AG04449 (cell line): ENCODE measurements around the gene ITPR1.

Experiments used
- CTCF ChIA-PET: fragments of 350-600 bp; formaldehyde crosslinking; extraction: SDS; loops from one replicate; lab custom pipeline; 2021; ENCODE audit warnings: antibody characterized with exemption; lab: Yijun Ruan, JAX
- POLR2A ChIA-PET: fragments of 400-600, 350-600 bp; formaldehyde crosslinking; extraction: SDS; loops from one replicate; lab custom pipeline; 2020; ENCODE audit warnings: antibody characterized with exemption, inconsistent platforms; lab: Yijun Ruan, JAX
- DNase-seq: peaks from one replicate; pipeline ENCODE4 v3.0.0-alpha.2; 2010; ENCODE audit warnings: low read depth, low spot score
- H3K4me3 ChIP-seq: 2 replicates; pipeline ENCODE4 v1.5.1; 2011; ENCODE audit warnings: low read depth, mild to moderate bottlenecking, control low read depth, low read length
- TF ChIP-seq, protein P1 (sequence below): IDR thresholded peaks from one replicate; pipeline ENCODE4 v1.5.1; 2011; ENCODE audit warnings: mild to moderate bottlenecking, moderate library complexity, low read length, control low read depth, inconsistent platforms; ENCODE audit not compliant: insufficient read depth; ENCODE audit errors: missing control alignments

Gene ITPR1

DNA sequence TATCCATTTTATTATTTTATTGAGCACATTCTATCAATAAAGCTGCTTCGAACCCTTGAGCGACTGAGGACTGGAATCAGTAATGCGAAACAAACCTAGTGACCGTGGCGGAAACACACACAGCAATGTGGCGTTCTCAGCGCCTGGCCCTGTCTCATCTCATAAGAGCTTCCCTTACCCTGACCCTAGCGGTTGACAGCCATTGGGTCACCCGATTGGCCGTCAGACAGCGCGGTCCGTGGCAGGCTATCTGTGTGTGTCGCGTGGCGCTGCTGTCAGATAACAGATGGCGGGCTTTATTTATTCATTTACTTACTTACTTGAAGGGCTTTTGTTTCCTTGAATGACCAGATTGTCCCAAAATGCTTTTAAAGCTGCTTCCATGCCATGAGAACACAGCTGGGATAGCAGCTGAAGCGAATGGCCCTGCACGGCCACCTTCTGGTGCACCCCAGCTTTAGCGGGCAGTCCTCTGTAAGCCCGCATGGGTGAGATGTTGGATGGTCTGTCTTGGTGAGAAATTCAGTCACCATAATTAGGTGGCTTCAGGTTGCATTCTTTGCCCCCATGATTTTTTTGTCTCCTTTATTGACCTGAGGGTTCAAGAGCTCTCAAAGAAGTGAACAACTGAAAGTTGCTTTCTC is 270.6 kb downstream of the ITPR1 start:
- no peak overlapping the region for H3K4me3 ChIP-seq
- CTCF ChIA-PET = interaction anchor here (0.7 to 1.3 kb wide), 2 partner anchors 8 to 11 kb away, joined by 3 read pairs; no protein-coding TSS in a partner anchor
- POLR2A ChIA-PET = no interaction called here
- DNase-seq = no peak
- TF ChIP-seq, protein P1, sequence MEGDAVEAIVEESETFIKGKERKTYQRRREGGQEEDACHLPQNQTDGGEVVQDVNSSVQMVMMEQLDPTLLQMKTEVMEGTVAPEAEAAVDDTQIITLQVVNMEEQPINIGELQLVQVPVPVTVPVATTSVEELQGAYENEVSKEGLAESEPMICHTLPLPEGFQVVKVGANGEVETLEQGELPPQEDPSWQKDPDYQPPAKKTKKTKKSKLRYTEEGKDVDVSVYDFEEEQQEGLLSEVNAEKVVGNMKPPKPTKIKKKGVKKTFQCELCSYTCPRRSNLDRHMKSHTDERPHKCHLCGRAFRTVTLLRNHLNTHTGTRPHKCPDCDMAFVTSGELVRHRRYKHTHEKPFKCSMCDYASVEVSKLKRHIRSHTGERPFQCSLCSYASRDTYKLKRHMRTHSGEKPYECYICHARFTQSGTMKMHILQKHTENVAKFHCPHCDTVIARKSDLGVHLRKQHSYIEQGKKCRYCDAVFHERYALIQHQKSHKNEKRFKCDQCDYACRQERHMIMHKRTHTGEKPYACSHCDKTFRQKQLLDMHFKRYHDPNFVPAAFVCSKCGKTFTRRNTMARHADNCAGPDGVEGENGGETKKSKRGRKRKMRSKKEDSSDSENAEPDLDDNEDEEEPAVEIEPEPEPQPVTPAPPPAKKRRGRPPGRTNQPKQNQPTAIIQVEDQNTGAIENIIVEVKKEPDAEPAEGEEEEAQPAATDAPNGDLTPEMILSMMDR = no peak

DNA sequence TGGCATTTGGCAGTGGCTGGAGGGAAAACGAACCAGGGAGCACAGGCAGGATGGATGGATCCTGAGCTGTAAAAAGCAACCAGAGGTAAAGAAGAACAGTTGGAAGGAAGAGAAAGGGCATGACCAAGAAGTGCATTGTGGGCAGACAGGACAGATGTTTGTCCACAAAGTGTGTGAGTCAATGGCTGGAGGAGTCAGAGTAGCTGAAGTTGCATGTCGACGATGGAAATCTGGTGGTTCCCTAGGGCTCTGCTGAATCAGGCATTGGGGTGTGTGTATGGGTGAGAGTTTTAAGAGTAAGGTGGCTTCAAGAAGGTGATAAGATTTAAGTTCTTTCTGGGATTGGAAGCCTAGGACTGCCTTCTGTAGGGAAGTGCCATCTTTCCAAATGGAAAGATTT is 272.1 kb downstream of the ITPR1 start:
- POLR2A ChIA-PET = no interaction called here
- no peak overlapping the region for H3K4me3 ChIP-seq
- TF ChIP-seq, protein P1 = no peak
- no peak for DNase-seq
- CTCF ChIA-PET = interaction anchor here (1.1 kb wide), 1 partner anchor 13 kb away, joined by 3 read pairs; no protein-coding TSS in a partner anchor

DNA sequence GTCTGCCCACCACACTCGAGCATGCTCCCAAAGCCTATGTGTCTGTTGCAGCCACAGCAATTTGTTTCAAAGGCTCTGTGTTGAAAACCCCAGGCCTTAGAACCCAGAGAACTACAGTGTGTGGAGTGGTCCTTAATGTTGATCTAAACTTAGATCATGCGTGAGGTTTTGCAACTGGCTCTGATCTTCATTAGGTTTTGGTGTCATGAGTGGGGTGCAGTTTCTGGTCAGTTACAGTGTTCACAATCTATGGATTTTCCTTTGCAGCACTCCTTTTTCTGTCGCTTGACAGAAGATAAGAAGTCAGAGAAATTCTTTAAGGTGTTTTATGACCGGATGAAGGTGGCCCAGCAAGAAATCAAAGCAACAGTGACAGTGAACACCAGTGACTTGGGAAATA is 273.1 kb downstream of the ITPR1 start:
- H3K4me3 ChIP-seq = no peak overlapping the region
- ChIA-PET POLR2A (no interaction called here), CTCF (interaction anchor here (0.8 kb wide), 1 partner anchor 9 kb away, joined by 3 read pairs; no protein-coding TSS in a partner anchor)
- DNase-seq = no peak
- TF ChIP-seq, protein P1 = no peak

DNA sequence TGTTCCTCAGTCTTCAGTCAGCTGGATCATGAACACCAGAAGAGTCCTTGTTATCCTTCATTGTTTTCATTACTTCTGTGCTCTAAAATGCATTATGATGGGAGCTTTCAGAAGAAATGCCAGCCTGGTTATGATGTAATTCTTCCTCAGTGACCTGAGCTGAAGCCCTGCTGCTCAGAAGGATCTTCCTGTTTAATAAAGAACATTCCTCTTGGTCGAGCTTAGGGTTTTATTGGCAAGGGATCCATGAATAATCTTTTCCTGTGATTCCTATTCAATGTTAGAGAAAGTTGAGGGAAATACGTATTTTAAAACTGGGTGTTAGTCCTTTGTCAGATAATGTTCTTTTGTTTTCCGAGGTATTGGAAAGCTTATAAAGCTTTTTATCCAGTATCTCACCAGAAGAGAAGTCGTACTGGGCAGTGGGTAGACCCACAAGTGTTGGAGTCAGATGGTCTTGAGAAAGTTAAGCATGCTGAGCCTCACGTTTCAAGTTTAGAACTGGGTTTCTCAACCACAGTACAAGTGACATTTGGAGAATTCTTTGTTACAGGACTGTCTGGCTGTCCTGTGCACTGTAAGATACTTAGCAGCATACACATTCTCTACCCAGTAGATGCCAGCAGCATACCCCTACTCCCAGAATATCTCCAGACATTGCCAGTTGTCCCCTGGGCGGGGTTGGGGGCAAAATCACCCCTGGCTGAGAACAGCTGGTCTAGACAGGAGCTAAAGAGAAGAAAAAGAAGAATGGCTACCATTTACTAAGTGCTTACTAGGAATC is 273.8 kb downstream of the ITPR1 start:
- ChIA-PET CTCF (interaction anchor here (1.1 kb wide), 1 partner anchor 15 kb away, joined by 3 read pairs; no protein-coding TSS in a partner anchor), POLR2A (no interaction called here)
- no peak overlapping the region for H3K4me3 ChIP-seq

DNA sequence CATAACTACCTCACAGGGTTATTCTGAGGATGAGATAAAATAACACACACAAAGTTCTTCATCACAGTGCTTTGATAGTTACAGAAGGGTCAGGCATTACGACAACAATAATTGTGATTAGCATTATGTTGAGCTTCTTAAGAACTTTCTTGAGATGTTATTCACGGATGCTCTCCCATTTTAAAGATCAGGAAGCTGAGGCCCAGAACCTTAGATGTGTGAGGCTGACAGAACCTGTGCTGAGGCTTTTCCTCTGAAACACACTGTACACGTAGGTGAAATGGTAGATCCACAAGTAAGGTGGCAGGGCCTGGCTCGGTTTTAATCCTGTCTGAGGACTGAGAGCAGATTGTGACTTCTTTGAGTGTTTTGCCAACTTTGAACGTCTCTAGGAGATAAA is 274.9 kb downstream of the ITPR1 start:
- ChIA-PET POLR2A (no interaction called here), CTCF (interaction anchor here (0.8 to 1.1 kb wide), 3 partner anchors 12 to 16 kb away, joined by 3 read pairs; no protein-coding TSS in a partner anchor)
- DNase-seq = no peak
- no peak overlapping the region for H3K4me3 ChIP-seq
- TF ChIP-seq, protein P1 = no peak

More for the DNA sequence above, 273.8 kb downstream of the ITPR1 start:
- TF ChIP-seq, protein P1 = no peak
- DNase-seq = no peak

DNA sequence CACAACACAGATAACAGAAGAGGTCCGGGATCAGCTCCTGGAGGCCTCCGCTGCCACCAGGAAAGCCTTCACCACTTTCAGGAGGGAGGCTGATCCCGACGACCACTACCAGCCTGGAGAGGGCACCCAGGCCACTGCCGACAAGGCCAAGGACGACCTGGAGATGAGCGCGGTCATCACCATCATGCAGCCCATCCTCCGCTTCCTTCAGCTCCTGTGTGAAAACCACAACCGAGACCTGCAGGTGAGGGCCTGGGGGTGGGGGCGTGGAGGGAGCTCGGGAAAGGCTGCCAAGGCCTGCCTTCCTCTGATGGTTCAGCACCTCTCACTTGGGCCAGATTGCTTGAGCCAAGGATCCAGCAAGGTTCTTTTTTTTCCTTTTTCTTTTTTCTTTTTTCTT is 275.4 kb downstream of the ITPR1 start:
- DNase-seq = no peak
- H3K4me3 ChIP-seq = no peak overlapping the region
- CTCF ChIA-PET = interaction anchor here (0.8 to 1.1 kb wide), 2 partner anchors 12 to 14 kb away, joined by 3 read pairs; no protein-coding TSS in a partner anchor
- POLR2A ChIA-PET = no interaction called here
- TF ChIP-seq, protein P1 = no peak
